Transverse colon (tissue), 1 donor: ENCODE measurements around the gene SINHCAF.

Source experiments
- EP300 ChIP-seq: sonication (generic); formaldehyde crosslinking; IDR thresholded peaks from one replicate; pipeline ENCODE4 v1.6.1; 2017; ENCODE audit warnings: antibody characterized with exemption, low read depth
- POLR2A ChIP-seq: fragments of 450-650 bp; IDR thresholded peaks from one replicate; pipeline ENCODE4 v1.6.1; 2016; ENCODE audit warnings: antibody characterized with exemption, mild to moderate bottlenecking, moderate library complexity

- TF ChIP-seq POLR2A (no peak), EP300 (no peak)
Observed at GRCh38 chr12:31274520-31275300, 51.2 kb downstream of the SINHCAF start.
